Breast epithelium (tissue), 4 donors: ENCODE data around the gene SMCO3. TPM values are rescaled to one million over a fixed set of nuclear protein-coding genes. Genes with fewer than 3 reads are reported as not detected.

Source experiments
- DNase-seq, 2 donors: peaks; one replicate each; pipeline ENCODE4 v3.0.0-alpha.2; 2019; ENCODE audit warnings: low spot score in 2 of 2
- H3K27ac ChIP-seq, 2 donors: fragments of 200-600 bp; sonication (generic) in 1 of 2; one replicate each; pipeline ENCODE4 v1.5.1; 2016 to 2019; ENCODE audit warnings: mild to moderate bottlenecking in 1 of 2
- H3K27me3 ChIP-seq, 2 donors: fragments of 200-600 bp; sonication (generic) in 1 of 2; one replicate each; pipeline versions ENCODE4 v1.5.1 to v1.6.0; 2017 to 2019; ENCODE audit warnings: control low read depth in 1 of 2, mild to moderate bottlenecking in 1 of 2
- H3K36me3 ChIP-seq: fragments of 200-600 bp; one replicate; pipeline ENCODE4 v1.5.1; 2019
- H3K4me1 ChIP-seq, 2 donors: fragments of 200-600 bp; sonication (generic); one replicate each; pipeline ENCODE4 v1.5.1; 2016 to 2019; ENCODE audit warnings: control low read depth in 1 of 2
- H3K4me3 ChIP-seq, 3 donors: fragments of 200-600 bp; sonication (generic); 1 replicate in 2 of 3; 2 replicates in 1 of 3; pipeline ENCODE4 v1.5.1; 2016 to 2019; ENCODE audit warnings: mild to moderate bottlenecking in 3 of 3, moderate library complexity in 2 of 3
- H3K9me3 ChIP-seq, 2 donors: fragments of 200-600 bp; sonication (generic) in 1 of 2; one replicate each; pipeline ENCODE4 v1.5.1; 2016 to 2019; ENCODE audit warnings: control low read depth in 1 of 2
- CTCF ChIP-seq, 3 donors: fragments of 450-650 bp; IDR thresholded peaks; one replicate each; pipeline ENCODE4 v1.5.1; 2016 to 2017; ENCODE audit warnings: antibody characterized with exemption in 3 of 3, mild to moderate bottlenecking in 3 of 3, moderate library complexity in 3 of 3
- POLR2A ChIP-seq: fragments of 450-650 bp; IDR thresholded peaks from one replicate; pipeline ENCODE4 v1.6.1; 2016; ENCODE audit warnings: antibody characterized with exemption, mild to moderate bottlenecking, moderate library complexity
- POLR2AphosphoS5 ChIP-seq, 3 donors: sonication (generic); formaldehyde crosslinking; IDR thresholded peaks; one replicate each; pipeline ENCODE4 v1.6.1; 2017; ENCODE audit warnings: antibody characterized with exemption in 3 of 3
- intact Hi-C: fragments of 100-400 bp; cut with DNase I; formaldehyde crosslinking; loops from one replicate; pipeline ENCODE4 v1.15.1; 2023; ENCODE audit warnings: low total_unique reads
- total RNA-seq, 3 donors: library from RNA; depleted of rRNA; stranded (reverse); fragments of >200 nt; gene quantifications; one replicate each; pipeline ENCODE4 v1.1.0, GENCODE V29; 2016

SMCO3 gene
- total RNA-seq, 3 donors from 2014 or later: 0.33 to 0.59 TPM; not detected in 1

GRCh38 chr12:14810953-14811483 is 3.0 kb downstream of the SMCO3 start:
- no peak for DNase-seq
- intact Hi-C loops: no loop called here
- Histone ChIP-seq H3K27me3 (no peaks in the 10 kb centered on the region), H3K4me1 (no peaks in the 10 kb centered on the region), H3K27ac (no peak overlapping the region), H3K4me3 (no peak overlapping the region), H3K9me3 (no peaks in the 10 kb centered on the region), H3K36me3 (no peaks in the 10 kb centered on the region)
- TF ChIP-seq POLR2A: no peak
- no peak for TF ChIP-seq POLR2AphosphoS5 (IDR thresholded peaks at IDR 0.05)
- peak in 2 of 3 donors; percentile 19 to 27 for TF ChIP-seq CTCF (IDR thresholded peaks at IDR 0.05)

GRCh38 chr12:14810167-14810952 is 3.6 kb downstream of the SMCO3 start:
- no peak for DNase-seq
- no peak for TF ChIP-seq CTCF (IDR thresholded peaks at IDR 0.05)
- TF ChIP-seq POLR2AphosphoS5 (IDR thresholded peaks at IDR 0.05): no peak
- TF ChIP-seq POLR2A: no peak
- H3K4me3 ChIP-seq: no peak overlapping the region
- no peaks in the 10 kb centered on the region for H3K9me3 ChIP-seq
- intact Hi-C loops: no loop called here
- no peaks in the 10 kb centered on the region for H3K27me3 ChIP-seq
- no peak overlapping the region for H3K27ac ChIP-seq
- no peaks in the 10 kb centered on the region for H3K4me1 ChIP-seq
- H3K36me3 ChIP-seq: no peaks in the 10 kb centered on the region

GRCh38 chr12:14803830-14804160 is 10.2 kb downstream of the SMCO3 start:
- no peak for DNase-seq
- H3K4me1 ChIP-seq: peaks cover 3 to 7% of the 10 kb centered on the region in 2 donors
- H3K27me3 ChIP-seq: no peaks in the 10 kb centered on the region
- TF ChIP-seq POLR2AphosphoS5 (IDR thresholded peaks at IDR 0.05) (no peak), CTCF (IDR thresholded peaks at IDR 0.05) (no peak), POLR2A (no peak)
- peak overlapping the region; percentile 80 to 94 (median 86) for H3K4me3 ChIP-seq
- no peaks in the 10 kb centered on the region for H3K9me3 ChIP-seq
- peak overlapping the region; percentile 96 to 98 for H3K27ac ChIP-seq
- no peaks in the 10 kb centered on the region for H3K36me3 ChIP-seq
- intact Hi-C loops: no loop called here

- peak within 1 kb of the TSS; percentile 80 to 94 (median 86) for H3K4me3 ChIP-seq
- intact Hi-C loops: no loop called here
- H3K27me3 ChIP-seq: no peaks in the 10 kb centered on the region
- H3K36me3 ChIP-seq: no peaks in the 10 kb centered on the region
- peak within 1 kb of the TSS; percentile 96 to 98 for H3K27ac ChIP-seq
- DNase-seq: peak; percentile 91 to 97
- TF ChIP-seq POLR2AphosphoS5 (IDR thresholded peaks at IDR 0.05) (peak; percentile 60 to 91 (median 79)), POLR2A (peak; percentile 37), CTCF (IDR thresholded peaks at IDR 0.05) (peak in 1 of 3 donors; percentile 7)
- no peaks in the 10 kb centered on the region for H3K9me3 ChIP-seq
- H3K4me1 ChIP-seq: peaks cover 3 to 7% of the 10 kb centered on the region in 2 donors
These were observed 10.8 kb downstream of the SMCO3 start, which contains the start of the genes C12orf60 and WBP11 for GRCh38 chr12:14803011-14803829. Gene C12orf60 (plus strand): TSS chr12:14803670. CDS start chr12:14822936, 19,266 bp downstream. Gene WBP11 (minus strand): TSS chr12:14803478. CDS start chr12:14801383, 2,095 bp downstream.
